Measurements from ENCODE around the gene PLSCR3.

- TF ChIP-seq, protein P1, sequence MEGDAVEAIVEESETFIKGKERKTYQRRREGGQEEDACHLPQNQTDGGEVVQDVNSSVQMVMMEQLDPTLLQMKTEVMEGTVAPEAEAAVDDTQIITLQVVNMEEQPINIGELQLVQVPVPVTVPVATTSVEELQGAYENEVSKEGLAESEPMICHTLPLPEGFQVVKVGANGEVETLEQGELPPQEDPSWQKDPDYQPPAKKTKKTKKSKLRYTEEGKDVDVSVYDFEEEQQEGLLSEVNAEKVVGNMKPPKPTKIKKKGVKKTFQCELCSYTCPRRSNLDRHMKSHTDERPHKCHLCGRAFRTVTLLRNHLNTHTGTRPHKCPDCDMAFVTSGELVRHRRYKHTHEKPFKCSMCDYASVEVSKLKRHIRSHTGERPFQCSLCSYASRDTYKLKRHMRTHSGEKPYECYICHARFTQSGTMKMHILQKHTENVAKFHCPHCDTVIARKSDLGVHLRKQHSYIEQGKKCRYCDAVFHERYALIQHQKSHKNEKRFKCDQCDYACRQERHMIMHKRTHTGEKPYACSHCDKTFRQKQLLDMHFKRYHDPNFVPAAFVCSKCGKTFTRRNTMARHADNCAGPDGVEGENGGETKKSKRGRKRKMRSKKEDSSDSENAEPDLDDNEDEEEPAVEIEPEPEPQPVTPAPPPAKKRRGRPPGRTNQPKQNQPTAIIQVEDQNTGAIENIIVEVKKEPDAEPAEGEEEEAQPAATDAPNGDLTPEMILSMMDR (conservative IDR thresholded peaks at IDR 0.05; ENCODE audit: low read depth, low read length) = no peak
- TF ChIP-seq EZH2 (IDR thresholded peaks at IDR 0.05; ENCODE audit: borderline replicate concordance, low read depth, low read length, poor library complexity, severe bottlenecking) = no peak
Observed at GRCh38 chr17:7396147-7396546, 1.8 kb upstream of the PLSCR3 start.

Data from A673 (cell line).